ENCODE measurements around the gene H1-8.

H1-8 gene

DNA sequence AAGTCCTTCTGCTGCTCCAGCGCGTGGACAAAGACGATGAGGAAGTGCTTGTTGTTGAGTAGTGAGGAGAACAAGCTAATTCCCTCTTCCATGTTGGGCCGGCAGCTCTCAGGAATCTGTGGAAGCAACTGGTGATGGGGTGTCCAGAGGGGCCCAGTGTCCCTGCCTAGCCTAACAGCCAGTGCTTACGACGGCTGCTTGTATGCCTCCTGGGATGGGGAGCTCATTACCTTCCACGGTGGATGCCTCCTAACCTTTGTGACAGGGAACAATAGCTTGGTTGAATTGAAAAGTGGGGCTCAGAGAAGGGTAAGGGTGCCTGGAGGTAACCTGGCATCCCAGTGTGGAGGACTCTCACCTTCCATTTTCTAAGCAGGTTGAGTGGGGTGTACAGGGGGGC lies 22.9 kb downstream of the H1-8 start:
- TF ChIP-seq OSR1 (CRISPR knock-in tag; IDR thresholded peaks at IDR 0.05) (no peak), TOX (CRISPR knock-in tag; IDR thresholded peaks at IDR 0.05; ENCODE audit: borderline replicate concordance) (no peak), CSRNP3 (CRISPR knock-in tag; IDR thresholded peaks at IDR 0.05) (no peak), CSDC2 (CRISPR knock-in tag; IDR thresholded peaks at IDR 0.05) (no peak), ZC3H10 (CRISPR knock-in tag; IDR thresholded peaks at IDR 0.05) (no peak), PPARA (CRISPR knock-in tag; IDR thresholded peaks at IDR 0.05; ENCODE audit: borderline replicate concordance) (no peak)
- TF ChIP-seq, protein P1, sequence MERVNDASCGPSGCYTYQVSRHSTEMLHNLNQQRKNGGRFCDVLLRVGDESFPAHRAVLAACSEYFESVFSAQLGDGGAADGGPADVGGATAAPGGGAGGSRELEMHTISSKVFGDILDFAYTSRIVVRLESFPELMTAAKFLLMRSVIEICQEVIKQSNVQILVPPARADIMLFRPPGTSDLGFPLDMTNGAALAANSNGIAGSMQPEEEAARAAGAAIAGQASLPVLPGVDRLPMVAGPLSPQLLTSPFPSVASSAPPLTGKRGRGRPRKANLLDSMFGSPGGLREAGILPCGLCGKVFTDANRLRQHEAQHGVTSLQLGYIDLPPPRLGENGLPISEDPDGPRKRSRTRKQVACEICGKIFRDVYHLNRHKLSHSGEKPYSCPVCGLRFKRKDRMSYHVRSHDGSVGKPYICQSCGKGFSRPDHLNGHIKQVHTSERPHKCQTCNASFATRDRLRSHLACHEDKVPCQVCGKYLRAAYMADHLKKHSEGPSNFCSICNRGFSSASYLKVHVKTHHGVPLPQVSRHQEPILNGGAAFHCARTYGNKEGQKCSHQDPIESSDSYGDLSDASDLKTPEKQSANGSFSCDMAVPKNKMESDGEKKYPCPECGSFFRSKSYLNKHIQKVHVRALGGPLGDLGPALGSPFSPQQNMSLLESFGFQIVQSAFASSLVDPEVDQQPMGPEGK (CRISPR knock-in tag; IDR thresholded peaks at IDR 0.05; ENCODE audit: borderline replicate concordance) = no peak
- no peak for ATAC-seq

GRCh38 chr3:129567176-129567705 lies 24.3 kb downstream of the H1-8 start:
- ATAC-seq = peak; percentile 75
- TF ChIP-seq ZFP3 (CRISPR knock-in tag; IDR thresholded peaks at IDR 0.05) (peak; percentile 80; the same call in 1 of the 2 replicates), RARB (CRISPR knock-in tag; IDR thresholded peaks at IDR 0.05) (no peak), SNAI2 (CRISPR knock-in tag; IDR thresholded peaks at IDR 0.05) (no peak), TCF4 (CRISPR knock-in tag; IDR thresholded peaks at IDR 0.05; ENCODE audit: borderline replicate concordance) (peak; percentile 82), ZNF70 (CRISPR knock-in tag; IDR thresholded peaks at IDR 0.05) (no peak), TOX (CRISPR knock-in tag; IDR thresholded peaks at IDR 0.05; ENCODE audit: borderline replicate concordance) (no peak), CSRNP3 (CRISPR knock-in tag; IDR thresholded peaks at IDR 0.05) (no peak), ARNTL (CRISPR knock-in tag; IDR thresholded peaks at IDR 0.05; ENCODE audit: borderline replicate concordance, low read depth) (no peak), ZNF8 (CRISPR knock-in tag; IDR thresholded peaks at IDR 0.05) (no peak)

- ATAC-seq = no peak
- TF ChIP-seq, protein P2, sequence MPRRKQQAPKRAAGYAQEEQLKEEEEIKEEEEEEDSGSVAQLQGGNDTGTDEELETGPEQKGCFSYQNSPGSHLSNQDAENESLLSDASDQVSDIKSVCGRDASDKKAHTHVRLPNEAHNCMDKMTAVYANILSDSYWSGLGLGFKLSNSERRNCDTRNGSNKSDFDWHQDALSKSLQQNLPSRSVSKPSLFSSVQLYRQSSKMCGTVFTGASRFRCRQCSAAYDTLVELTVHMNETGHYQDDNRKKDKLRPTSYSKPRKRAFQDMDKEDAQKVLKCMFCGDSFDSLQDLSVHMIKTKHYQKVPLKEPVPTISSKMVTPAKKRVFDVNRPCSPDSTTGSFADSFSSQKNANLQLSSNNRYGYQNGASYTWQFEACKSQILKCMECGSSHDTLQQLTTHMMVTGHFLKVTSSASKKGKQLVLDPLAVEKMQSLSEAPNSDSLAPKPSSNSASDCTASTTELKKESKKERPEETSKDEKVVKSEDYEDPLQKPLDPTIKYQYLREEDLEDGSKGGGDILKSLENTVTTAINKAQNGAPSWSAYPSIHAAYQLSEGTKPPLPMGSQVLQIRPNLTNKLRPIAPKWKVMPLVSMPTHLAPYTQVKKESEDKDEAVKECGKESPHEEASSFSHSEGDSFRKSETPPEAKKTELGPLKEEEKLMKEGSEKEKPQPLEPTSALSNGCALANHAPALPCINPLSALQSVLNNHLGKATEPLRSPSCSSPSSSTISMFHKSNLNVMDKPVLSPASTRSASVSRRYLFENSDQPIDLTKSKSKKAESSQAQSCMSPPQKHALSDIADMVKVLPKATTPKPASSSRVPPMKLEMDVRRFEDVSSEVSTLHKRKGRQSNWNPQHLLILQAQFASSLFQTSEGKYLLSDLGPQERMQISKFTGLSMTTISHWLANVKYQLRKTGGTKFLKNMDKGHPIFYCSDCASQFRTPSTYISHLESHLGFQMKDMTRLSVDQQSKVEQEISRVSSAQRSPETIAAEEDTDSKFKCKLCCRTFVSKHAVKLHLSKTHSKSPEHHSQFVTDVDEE (CRISPR knock-in tag; IDR thresholded peaks at IDR 0.05) = no peak
- TF ChIP-seq ARNTL (CRISPR knock-in tag; IDR thresholded peaks at IDR 0.05; ENCODE audit: borderline replicate concordance, low read depth) (no peak), ISL1 (CRISPR knock-in tag; IDR thresholded peaks at IDR 0.05) (no peak), CSDC2 (CRISPR knock-in tag; IDR thresholded peaks at IDR 0.05) (no peak), ESRRG (CRISPR knock-in tag; IDR thresholded peaks at IDR 0.05) (no peak), CREB5 (CRISPR knock-in tag; IDR thresholded peaks at IDR 0.05; ENCODE audit: low read depth) (no peak), ZC3H10 (CRISPR knock-in tag; IDR thresholded peaks at IDR 0.05) (no peak), ZFP30 (CRISPR knock-in tag; IDR thresholded peaks at IDR 0.05) (no peak), GLIS3 (CRISPR knock-in tag; IDR thresholded peaks at IDR 0.05) (no peak), ZNF70 (CRISPR knock-in tag; IDR thresholded peaks at IDR 0.05) (no peak), SNAI2 (CRISPR knock-in tag; IDR thresholded peaks at IDR 0.05) (no peak), TCF4 (CRISPR knock-in tag; IDR thresholded peaks at IDR 0.05; ENCODE audit: borderline replicate concordance) (no peak), ZNF565 (CRISPR knock-in tag; conservative IDR thresholded peaks at IDR 0.05; ENCODE audit: low read depth) (no peak), TOX (CRISPR knock-in tag; IDR thresholded peaks at IDR 0.05; ENCODE audit: borderline replicate concordance) (no peak), RARB (CRISPR knock-in tag; IDR thresholded peaks at IDR 0.05) (no peak), ZNF8 (CRISPR knock-in tag; IDR thresholded peaks at IDR 0.05) (no peak)
- TF ChIP-seq, protein P1 (CRISPR knock-in tag; IDR thresholded peaks at IDR 0.05; ENCODE audit: borderline replicate concordance) = no peak
- TF ChIP-seq, protein P3, sequence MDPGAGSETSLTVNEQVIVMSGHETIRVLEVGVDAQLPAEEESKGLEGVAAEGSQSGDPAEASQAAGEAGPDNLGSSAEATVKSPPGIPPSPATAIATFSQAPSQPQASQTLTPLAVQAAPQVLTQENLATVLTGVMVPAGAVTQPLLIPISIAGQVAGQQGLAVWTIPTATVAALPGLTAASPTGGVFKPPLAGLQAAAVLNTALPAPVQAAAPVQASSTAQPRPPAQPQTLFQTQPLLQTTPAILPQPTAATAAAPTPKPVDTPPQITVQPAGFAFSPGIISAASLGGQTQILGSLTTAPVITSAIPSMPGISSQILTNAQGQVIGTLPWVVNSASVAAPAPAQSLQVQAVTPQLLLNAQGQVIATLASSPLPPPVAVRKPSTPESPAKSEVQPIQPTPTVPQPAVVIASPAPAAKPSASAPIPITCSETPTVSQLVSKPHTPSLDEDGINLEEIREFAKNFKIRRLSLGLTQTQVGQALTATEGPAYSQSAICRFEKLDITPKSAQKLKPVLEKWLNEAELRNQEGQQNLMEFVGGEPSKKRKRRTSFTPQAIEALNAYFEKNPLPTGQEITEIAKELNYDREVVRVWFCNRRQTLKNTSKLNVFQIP (CRISPR knock-in tag; IDR thresholded peaks at IDR 0.05; ENCODE audit: borderline replicate concordance, low read depth) = no peak
Measured at GRCh38 chr3:129567939-129568338, 25.0 kb downstream of the H1-8 start.
